Right kidney (tissue), 1 donor: ENCODE results near the gene RADIL.

Experiments
- DNase-seq: peaks from one replicate; pipeline ENCODE4 v3.0.0-alpha.2; 2016

The RADIL gene

GRCh38 chr7:4851459-4852422 is 31.8 kb downstream of the RADIL start:
- DNase-seq: no peak

GRCh38 chr7:4850262-4850795 is 33.2 kb downstream of the RADIL start:
- DNase-seq: no peak

GRCh38 chr7:4849390-4849789 is 34.1 kb downstream of the RADIL start:
- DNase-seq: no peak

- peak; percentile 56 for DNase-seq
Measured at GRCh38 chr7:4845740-4846142, 37.8 kb downstream of the RADIL start.

GRCh38 chr7:4842319-4843064 is 41.0 kb downstream of the RADIL start:
- peak; percentile 75 for DNase-seq

GRCh38 chr7:4841836-4842235 is 41.7 kb downstream of the RADIL start:
- DNase-seq: no peak

- no peak for DNase-seq
Measured at GRCh38 chr7:4841007-4841784, 42.3 kb downstream of the RADIL start.

GRCh38 chr7:4840079-4840501 is 43.4 kb downstream of the RADIL start:
- DNase-seq: no peak

- no peak for DNase-seq
Measured at GRCh38 chr7:4838626-4839334, 44.7 kb downstream of the RADIL start.

- DNase-seq: peak; percentile 47
Measured at GRCh38 chr7:4837803-4838625, 45.5 kb downstream of the RADIL start.

GRCh38 chr7:4837041-4837802 is 46.3 kb downstream of the RADIL start:
- DNase-seq: no peak

GRCh38 chr7:4836206-4836661 is 47.3 kb downstream of the RADIL start:
- DNase-seq: no peak

- DNase-seq: no peak
Measured at GRCh38 chr7:4835398-4836205, 47.9 kb downstream of the RADIL start.

- DNase-seq: no peak
Measured at GRCh38 chr7:4834601-4835397, 48.7 kb downstream of the RADIL start.

- DNase-seq: no peak
Measured at GRCh38 chr7:4833691-4834600, 49.6 kb downstream of the RADIL start.

GRCh38 chr7:4833176-4833575 is 50.3 kb downstream of the RADIL start:
- DNase-seq: no peak

- DNase-seq: no peak
Measured at GRCh38 chr7:4832711-4833110, 50.8 kb downstream of the RADIL start.
